GM21515 (cell line): Measurements from ENCODE around the gene DYNLT2.

ENCODE experiments used
- ATAC-seq: cut with Tn5 transposase; IDR thresholded peaks from one replicate; pipeline ENCODE4 v1.9.1; 2021; ENCODE audit not compliant: unreplicated experiment

DYNLT2 gene

GRCh38 chr6:169738976-169739529 lies 12.3 kb downstream of the DYNLT2 start:
- no peak for ATAC-seq

GRCh38 chr6:169738204-169738975 lies 13.0 kb downstream of the DYNLT2 start:
- ATAC-seq, result no peak

- no peak for ATAC-seq
These were observed 21.4 kb downstream of the DYNLT2 start for GRCh38 chr6:169729961-169730360.

GRCh38 chr6:169726963-169727362 lies 24.4 kb downstream of the DYNLT2 start:
- no peak for ATAC-seq

- ATAC-seq, result no peak
These were observed 25.3 kb downstream of the DYNLT2 start for GRCh38 chr6:169726049-169726400.

GRCh38 chr6:169725125-169726048 lies 26.0 kb downstream of the DYNLT2 start:
- ATAC-seq, result no peak

- peak; percentile 41 for ATAC-seq
These were observed 26.8 kb downstream of the DYNLT2 start, which contains the start of gene PHF10 for GRCh38 chr6:169724494-169725124. Gene PHF10 (minus strand): TSS chr6:169724500. CDS start chr6:169723931, 569 bp downstream.

- ATAC-seq, result peak; percentile 36
These were observed 27.3 kb downstream of the DYNLT2 start for GRCh38 chr6:169723991-169724493.

- peak; percentile 38 for ATAC-seq
These were observed 28.0 kb downstream of the DYNLT2 start for GRCh38 chr6:169723200-169723909.

- peak; percentile 20 for ATAC-seq
These were observed 28.8 kb downstream of the DYNLT2 start for GRCh38 chr6:169722362-169723199.

GRCh38 chr6:169720207-169720855 lies 31.0 kb downstream of the DYNLT2 start:
- no peak for ATAC-seq

GRCh38 chr6:169719117-169719516 lies 32.3 kb downstream of the DYNLT2 start:
- ATAC-seq, result no peak

GRCh38 chr6:169714595-169714994 lies 36.8 kb downstream of the DYNLT2 start:
- ATAC-seq, result no peak

- ATAC-seq, result no peak
These were observed 37.2 kb downstream of the DYNLT2 start for GRCh38 chr6:169714178-169714577.

- ATAC-seq, result no peak
These were observed 41.4 kb downstream of the DYNLT2 start for GRCh38 chr6:169710009-169710408.

GRCh38 chr6:169709293-169709692 lies 42.1 kb downstream of the DYNLT2 start:
- ATAC-seq, result no peak

- ATAC-seq, result no peak
These were observed 43.6 kb downstream of the DYNLT2 start for GRCh38 chr6:169707772-169708171.

- peak; percentile 17 for ATAC-seq
These were observed 48.5 kb downstream of the DYNLT2 start for GRCh38 chr6:169702840-169703246.
